T-helper 1 cell treated with Interleukin-12 subunit alpha and Interleukin-12 subunit beta and Interleukin-4 antibody, amounts not matched to agents 30 ng/mL and 1 ng/mL, for 36 hours (primary cell): ENCODE results near the gene EPB41. TPM values are rescaled to one million over a fixed set of nuclear protein-coding genes. Genes with fewer than 3 reads are reported as not detected.

Experiments
- intact Hi-C: fragments of 100-400 bp; cut with micrococcal nuclease; formaldehyde crosslinking; loops from one replicate; pipeline ENCODE4 v1.15.1; 2024
- total RNA-seq: library from RNA; stranded (reverse); gene quantifications from 2 replicates; pipeline ENCODE4 v1.2.3, GENCODE V29; 2022

Gene EPB41
- 125 TPM in 2 replicates for total RNA-seq

DNA sequence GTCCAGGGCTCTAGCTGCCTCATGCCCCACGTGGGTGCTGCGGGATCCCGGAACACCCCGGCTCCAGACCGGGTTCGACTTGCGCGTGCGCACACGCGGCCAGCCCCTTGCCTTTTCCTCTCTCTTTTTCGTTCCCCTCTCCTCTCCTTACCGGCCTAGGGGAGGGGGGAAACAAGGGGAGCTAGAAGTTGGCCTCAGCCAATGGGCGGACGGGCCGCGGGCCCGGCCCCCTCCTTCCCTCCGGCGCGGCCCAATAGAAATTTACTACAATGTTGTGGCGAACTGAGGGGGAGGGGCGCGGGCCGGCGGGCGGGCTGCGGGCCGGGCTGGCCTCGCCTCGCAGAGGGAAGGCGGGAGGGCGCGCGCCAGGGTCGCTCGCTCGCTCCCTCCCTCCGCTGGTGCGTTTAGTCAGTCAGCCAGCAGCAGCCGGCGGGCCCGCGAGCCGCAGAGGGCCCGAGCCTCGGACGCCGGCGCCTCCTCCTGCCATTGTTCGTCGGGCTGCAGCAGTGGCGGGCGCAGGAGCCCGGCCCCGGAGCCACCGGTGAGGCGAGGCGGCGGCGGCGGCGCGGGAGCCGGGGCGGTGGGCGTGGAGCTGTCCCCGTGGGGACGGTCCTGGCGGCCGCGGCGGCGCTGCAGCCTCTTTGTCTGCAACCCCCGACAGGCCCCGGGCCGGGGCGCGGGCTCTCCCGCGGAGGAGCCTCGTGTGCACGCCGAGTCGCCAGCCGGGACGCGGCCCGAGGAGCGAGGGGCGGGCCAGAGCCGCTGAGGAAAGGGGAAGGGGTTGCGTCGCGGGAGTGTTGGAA lies at the start of gene EPB41:
EPB41 (plus strand) TSS at position 342 of the 803 bp plus-strand sequence. CDS start 72,869 bp downstream, outside the sequence.
- intact Hi-C loops: loop anchor here (1.0 to 10.0 kb wide), 5 partner anchors 13 to 267 kb away; partner anchors contain the start of genes SRSF4 and TMEM200B

DNA sequence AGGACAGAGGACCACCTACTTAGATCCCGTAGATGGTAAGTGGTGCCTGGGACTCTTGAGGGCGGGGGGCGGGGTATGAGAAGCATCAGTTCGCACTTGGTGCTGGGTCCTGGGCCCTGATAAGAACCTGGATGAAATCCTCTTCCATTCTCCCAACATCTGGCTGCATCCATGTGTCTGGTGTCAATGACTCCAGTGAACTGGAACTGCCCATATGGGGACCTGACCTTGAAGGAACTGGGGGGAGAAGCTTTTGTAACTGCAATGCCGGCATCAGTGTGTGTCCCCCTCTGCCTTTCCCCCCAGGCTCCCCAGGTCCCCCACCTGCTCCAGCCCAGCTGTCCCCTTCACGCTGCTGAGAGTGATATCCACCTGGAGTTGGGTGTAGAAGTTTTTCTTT lies 49.7 kb upstream of the EPB41 start:
- intact Hi-C loops: no loop called here

DNA sequence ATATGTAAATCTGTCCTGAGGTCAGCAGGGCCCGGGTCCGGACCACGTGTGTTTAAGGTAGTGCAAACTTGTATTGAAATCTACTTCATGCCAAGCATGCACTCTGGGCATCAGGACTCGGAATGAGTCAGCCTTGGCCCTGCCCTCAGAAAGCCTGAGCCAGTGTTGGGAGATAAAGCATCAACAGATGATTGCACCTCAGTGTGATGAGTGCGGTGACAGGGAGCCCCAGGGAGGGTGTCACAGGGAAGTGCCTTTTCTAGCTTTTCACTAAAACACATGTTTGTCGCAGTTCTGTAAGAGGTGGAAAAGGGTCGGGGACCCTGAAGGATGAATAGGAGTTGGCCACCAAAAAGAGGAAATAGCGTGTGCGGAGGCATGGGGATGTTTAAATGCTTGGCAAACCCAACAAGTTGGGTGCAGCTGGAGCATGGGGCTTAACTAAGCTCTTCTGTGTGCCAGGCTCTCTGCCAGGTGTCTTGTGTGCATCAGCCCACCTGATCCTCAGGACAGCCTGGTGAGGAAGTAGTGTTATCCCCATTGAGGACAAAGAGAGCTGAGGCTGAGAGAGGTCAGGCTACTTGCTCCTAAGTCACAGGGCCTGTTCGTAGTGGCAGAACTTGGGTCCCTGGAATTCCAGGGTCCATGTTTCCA lies 48.2 kb upstream of the EPB41 start:
- intact Hi-C loops: no loop called here

DNA sequence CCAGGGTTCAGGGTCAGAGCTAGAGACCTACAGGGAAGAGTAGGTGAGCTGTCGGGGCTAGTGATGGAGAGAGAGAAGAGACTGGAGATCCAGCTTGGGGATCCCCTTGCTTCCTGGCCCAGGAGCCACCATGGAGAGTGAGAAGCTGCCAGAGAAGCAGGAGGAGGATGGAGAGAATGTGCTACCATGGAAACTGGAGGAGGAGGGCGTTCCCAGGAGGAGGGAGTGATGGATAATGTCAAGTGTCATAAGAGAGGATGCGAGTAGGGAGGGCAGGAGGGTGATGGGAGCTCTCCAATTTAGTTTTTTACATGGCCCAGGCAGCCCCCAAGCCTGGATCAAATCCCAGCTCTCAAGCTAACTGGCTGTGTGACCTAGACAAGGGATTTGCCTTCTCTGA lies 46.5 kb upstream of the EPB41 start:
- intact Hi-C loops: no loop called here

DNA sequence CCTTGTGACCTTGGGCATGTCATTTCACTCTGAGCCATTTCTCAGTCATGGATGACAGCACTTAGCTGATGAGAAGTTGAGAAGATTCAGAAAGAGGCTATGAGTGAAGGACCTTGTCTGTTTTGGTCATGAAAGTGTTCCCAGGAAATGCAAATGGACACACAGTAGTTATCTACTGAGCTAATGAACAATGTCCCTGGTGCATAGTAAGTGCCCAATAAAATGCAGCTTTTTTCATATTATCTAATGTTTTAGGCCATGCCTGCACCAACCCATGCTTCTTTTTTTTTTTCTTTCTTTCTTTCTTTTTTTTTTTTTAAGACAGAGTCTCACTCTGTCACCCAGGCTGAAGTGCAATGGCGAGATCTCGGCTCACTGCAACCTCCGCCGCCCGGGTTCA lies 44.4 kb upstream of the EPB41 start:
- intact Hi-C loops: no loop called here

DNA sequence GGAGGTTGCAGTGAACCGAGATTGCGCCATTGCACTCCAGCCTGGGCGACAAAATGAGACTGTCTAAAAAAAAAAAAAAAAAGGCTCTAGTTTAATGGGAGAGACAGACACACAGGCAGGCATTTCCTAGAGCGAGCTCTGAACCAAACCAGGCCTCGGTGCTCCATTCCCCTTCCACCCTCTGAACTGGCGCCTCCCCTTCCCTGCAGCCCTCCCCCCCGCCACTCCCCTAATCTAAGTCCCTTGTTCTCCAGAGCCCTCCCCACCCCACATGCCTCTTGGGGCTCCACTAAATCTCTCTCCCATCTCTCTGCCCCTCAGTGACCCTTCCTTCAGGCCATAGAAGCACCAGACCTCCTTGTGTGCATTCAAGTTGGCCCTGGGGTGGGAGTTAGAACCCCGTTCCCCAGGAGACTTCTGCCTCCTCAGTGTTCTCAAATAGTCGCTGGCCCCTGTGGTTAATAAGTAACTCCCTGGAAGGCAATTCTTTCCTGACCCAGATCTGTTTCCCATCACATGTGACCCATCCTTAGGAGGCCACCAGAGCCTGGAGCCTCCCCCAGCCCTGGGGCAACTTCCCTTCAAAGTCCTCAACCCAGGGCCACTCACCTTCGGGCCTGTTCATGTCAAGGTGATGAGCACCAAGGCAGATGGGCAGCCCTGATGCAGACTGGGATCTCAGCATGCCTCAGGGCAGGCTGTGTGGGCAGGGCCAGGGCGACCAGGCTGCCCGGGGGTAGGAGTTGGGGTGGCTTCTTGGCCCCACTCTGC lies 42.6 kb upstream of the EPB41 start:
- intact Hi-C loops: no loop called here

DNA sequence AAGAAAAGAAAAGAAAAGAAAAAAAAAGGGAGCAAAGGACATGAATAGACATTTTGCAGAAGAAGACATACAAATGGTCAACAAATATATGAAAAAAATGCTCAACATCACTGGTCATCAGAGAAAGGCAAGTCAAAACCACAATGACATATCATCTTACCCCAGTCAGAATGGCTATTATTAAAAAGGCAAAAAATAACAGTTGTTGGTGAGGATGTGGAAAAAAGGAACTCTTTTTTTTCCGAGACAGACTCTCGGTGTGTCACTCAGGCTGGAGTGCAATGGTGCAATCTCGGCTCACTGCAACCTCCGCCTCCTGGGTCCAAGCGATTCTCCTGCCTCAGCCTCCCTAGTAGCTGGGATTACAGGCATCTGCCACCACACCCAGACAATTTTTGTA lies 39.2 kb upstream of the EPB41 start:
- intact Hi-C loops: loop anchor here (5.0 kb wide), 1 partner anchor 468 kb away; no protein-coding TSS in a partner anchor

DNA sequence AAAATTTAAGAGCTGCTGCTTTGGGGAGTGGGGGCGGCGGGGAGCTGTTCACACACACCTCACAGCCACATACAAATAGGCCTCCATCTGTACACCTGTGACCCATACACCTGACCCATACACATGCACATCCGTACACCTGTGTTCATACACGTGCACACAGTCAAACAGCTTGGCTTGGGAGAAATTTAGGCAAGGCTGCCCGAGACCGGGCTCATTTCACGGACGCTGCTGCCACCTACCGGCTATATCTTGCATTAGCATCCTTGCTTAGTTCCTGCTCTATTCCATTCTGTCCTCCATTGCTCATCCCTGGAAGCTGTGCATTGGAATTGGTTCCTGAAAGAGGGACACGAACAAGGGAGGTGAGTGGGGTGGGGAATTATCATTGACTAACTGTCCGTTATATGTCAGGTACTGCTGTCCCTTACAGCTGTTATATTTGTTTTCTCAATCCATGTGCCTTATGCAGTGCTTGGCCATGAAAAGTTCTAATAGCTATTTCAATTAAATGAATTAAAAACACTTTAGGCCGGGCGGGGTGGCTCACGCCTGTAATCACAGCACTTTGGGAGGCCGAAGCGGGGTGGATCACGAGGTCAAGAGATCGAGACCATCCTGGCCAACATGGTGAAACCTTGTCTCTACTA lies 37.1 kb upstream of the EPB41 start:
- intact Hi-C loops: loop anchor here (1.0 to 5.0 kb wide), 9 partner anchors 92 to 786 kb away; no protein-coding TSS in a partner anchor

DNA sequence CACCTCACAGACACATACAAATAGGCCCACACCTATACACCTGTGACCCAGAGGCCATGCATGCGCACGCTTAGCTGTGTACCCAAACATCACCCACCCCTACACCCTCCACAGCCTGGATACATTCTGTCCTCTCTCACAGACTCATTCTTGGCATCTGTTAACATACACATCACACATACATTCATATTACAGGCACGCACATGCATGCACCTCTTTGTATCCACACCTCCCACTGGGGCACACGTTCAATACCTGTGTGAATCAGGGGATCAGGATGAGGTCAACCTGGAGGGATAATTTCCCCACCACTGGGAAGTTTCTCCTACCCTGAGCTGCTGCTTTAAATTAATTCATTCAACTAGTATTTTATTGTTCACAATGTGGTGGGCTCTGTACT lies 35.6 kb upstream of the EPB41 start:
- intact Hi-C loops: loop anchor here (5.0 kb wide), 1 partner anchor 471 kb away; no protein-coding TSS in a partner anchor

DNA sequence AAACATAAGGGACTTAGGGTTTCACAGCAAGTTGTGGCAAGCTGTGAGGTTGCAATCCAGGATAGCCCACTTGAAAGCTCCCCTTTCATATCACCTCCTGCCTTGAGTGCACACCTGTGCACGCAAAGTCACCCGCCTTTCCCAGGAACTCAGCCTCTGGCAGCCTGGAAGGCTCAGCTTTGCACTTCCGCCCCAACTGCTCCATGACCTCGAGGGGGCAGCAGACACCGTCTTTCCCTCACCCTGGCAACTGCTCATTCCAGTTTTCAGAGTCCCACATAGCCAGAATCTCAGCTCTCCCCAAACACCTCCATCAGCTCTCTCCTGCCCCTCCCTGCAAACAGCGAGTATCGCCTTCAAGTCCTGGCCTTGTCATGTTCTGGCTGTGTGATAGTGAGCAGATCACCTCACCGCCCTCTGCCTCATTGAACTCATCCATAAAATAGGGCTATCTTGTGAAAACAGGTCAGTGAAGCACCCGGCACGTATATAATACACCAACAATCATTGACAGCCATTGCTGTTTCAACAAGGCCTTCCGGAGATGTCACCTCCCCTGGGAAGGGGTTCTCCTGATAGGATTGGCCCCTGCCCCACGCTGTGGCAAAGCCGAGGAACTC lies 32.2 kb upstream of the EPB41 start:
- intact Hi-C loops: loop anchor here (1.0 to 2.0 kb wide), 4 partner anchors 151 to 321 kb away; no protein-coding TSS in a partner anchor

DNA sequence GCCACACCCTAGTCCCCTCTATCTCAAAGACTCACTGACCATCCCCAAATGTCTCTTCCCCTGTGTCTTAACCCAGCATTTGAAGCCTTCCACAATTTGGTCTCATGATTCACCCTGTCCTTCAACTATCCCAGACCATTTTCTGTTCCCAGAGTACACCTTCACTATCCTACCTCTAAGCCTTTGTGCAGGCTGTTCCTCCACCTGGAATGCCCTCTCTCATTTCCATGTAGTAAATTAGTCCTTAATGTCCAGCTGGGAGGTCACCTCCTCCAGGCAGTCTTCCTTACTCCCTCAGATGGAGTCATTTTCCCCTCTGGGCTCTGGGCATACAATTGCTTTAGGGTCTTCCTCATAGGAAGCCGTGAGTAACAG lies 31.1 kb upstream of the EPB41 start:
- intact Hi-C loops: loop anchor here (2.0 kb wide), 1 partner anchor 238 kb away; no protein-coding TSS in a partner anchor

DNA sequence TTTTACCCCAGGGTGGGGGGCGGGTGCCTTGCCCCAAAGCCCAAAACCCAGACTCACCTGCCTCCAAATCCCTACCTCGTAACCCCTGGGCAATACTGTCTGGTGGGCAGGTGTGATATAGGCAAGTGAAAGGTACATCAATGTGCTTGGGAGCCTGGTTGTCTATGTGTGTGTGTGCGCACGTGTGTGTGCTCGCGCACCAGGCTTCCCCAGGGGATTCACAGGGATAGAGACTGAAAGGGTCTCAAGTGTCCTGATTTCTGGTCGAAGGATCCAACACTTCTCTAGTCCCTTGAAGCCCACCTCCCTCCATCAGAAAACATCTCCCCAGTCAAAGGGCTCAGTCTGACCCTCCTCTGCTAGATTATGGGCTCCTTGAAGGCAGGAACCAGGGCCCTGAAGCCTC lies 28.9 kb upstream of the EPB41 start:
- intact Hi-C loops: loop anchor here (1.0 kb wide), 6 partner anchors 29 to 556 kb away; partner anchors contain the start of genes EPB41, MED18 and SRSF4

DNA sequence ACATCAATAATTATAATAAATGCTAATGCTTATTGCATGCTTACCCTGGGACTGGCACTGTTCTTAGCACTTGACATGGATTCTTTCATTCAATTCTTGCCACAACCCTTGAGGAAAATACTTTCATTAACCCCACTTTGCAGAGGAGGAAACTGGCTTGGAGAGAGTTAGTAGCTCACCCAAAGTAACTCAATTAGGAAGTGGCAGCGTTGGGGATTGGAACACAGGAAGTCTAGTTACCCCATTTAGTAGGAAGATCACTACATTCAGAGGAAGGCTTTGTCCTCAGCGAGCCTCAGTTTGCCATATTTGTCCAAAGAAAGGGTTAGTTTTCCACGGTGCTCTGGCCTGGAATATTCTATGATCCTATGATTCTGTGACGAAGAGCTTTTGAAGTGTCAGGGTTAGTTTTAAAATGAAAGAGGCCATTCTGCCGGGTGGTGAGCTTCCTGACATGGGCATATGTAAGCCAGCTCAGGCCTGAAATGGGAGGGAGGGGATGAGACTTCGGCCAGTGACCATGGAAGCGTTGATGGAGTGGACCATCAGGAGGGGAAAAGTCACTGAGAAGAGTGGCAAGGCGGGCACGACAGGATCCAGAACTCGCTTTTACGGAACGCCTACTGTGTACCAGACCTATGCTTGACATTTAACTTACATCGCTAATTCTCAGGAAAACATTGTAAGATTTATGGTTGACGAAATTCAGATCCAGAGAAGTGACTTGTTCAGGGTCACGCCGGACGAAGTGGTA lies 28.2 kb upstream of the EPB41 start:
- intact Hi-C loops: loop anchor here (1.0 to 2.0 kb wide), 7 partner anchors 28 to 557 kb away; partner anchors contain the start of genes EPB41, MED18, SRSF4 and YTHDF2

DNA sequence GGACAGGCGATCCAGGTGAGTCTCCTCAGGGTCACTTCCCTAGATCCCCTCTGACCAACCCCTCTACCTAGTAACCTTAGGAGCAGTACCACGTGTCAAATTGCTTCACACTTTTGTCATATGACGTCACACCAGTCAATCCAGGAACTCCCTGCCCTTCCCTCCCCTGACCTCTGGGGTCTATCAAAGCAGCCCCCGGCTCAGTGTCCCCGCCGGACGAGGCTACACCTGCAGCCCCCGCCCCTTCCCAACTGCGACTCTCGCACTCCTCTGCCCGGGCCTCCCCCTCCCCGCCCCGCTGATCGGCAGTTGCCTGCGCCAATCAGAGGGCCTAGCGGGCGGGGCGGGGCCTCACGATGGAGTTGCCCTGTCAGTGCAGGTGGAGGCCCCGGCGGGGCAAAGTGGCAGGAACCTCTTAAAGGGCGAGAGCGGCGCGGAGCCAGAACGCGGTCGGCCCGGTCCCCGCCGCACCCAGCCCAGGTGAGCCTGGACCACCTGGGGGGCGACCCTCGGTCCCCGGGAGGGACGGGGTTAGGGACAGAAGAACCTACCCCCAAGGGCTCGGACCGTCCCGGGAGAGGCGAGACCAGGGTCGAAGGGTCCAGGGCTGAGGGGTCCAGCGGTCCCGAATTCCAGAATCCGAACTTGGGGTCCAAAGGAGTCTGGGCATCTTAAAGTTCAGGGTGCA lies 27.5 kb upstream of the EPB41 start:
- intact Hi-C loops: loop anchor here (2.0 kb wide), 1 partner anchor 150 kb away; the partner anchor contains the start of gene YTHDF2

DNA sequence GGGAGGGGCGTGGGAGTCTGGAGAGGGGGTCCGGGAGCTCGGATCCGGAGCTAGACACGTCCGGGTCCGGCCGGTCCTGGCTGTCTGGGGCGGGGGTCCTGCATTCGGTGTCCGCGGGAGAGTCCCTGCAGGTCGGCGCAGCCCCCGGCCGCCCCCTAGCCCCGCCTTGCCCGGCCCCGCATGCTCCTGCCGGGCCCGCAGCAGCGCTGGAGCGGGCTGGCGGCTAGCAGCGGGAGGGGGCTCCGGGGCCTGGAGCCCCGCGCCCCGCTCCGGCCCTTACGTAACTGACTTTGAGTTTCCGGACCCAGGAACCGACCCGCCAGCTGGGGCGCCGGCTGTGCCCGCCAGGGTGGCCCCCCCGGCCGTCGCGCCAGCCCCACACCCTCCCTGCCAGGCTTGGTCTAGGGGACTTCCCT lies 26.9 kb upstream of the EPB41 start:
- intact Hi-C loops: loop anchor here (2.0 kb wide), 1 partner anchor 151 kb away; the partner anchor contains the start of gene YTHDF2

DNA sequence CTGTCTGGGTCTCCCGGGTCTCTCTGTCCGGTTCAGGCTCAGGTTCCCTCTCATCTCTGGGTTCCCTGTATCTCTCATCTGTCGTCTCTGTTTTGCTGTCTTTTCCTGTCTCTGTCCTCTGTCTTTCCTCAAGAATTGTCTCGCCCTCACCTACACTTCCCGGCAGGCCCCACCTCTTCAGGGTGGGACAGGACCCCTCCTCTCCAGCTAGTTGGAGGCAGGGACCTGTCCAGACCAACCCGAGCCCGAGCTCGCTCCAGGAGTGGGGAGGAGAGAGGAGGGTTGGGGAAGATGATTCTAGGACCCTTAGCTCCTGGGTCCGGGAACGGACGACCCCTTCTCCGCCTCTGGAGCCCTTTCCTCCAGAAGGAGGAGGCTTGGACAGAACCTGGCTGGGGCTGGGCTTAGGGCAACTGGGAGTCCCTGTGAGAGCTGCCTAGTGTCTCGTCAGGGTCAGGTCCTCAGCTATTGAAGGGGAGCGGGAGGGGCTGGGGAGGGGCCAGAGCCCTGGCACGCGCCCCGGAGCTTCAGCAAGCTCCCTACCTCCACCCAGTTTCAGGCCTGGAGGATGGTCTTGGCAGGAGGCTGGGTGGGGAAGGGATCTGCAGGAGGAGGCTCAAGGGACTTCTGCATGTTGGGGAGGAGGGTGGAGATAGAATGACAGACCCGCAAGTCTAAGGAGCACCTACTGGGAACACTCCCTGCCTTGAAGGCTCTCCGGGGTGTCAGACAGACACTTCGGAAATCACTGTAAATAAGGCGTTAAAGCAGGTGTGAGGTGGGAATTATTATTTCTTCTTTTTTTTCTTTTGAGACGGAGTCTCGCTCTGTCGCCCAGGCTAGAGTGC lies 26.3 kb upstream of the EPB41 start:
- intact Hi-C loops: loop anchor here (2.0 kb wide), 1 partner anchor 151 kb away; the partner anchor contains the start of gene YTHDF2

DNA sequence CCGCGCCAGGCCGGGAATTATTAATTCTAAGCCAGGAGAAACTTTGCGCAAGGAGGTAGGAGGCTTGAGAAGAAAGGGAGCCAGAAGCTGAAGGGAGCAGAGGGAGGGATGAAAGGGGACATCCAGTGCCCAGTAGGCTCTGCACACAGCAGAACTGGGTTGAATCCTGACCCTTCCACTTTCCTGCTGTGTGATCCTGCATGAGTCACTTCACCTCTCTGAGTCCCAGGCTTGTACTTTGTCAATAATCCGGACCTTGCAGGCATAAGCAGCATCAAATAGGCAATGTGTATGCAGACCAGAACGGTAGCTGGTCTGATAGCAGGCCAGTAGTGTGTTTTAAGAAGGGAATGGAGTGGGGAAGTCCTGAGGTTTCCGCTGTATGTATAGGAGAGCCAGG lies 25.5 kb upstream of the EPB41 start:
- intact Hi-C loops: no loop called here

DNA sequence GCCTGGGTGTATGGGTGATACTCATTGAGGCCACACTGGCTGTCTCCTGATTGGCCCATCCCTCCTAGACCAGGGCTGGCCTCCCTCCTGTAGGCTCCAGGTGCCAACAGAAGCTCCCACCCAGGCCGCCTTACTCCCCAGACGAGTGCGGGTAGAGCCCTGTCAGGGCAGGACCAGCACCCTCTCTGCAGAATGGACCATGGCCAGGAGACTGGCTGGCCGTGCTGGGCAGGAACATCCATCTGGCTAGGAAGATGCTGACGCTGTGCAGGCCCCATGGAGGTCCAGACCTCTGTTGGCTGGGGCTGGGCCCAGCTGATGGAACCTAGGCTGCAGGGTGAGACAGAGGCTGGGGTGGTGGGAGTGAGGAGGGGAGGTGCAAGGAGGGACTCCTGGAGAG lies 25.0 kb upstream of the EPB41 start:
- intact Hi-C loops: no loop called here
